HEK293T (cell line): ENCODE results near the gene SMC5.
"Not testable (repeated sequence)": the region's sequence is repeated elsewhere in the genome, so short reads cannot be mapped to it uniquely, and the experiment has no call there.

ENCODE experiments used
- ARNT ChIP-seq: fragments of 450-650 bp; IDR thresholded peaks from 2 replicates; pipeline ENCODE4 v1.6.1; 2017; ENCODE audit warnings: mild to moderate bottlenecking
- BHLHE40 ChIP-seq: fragments of 450-650 bp; IDR thresholded peaks from 2 replicates; pipeline ENCODE4 v1.6.1; 2016; ENCODE audit warnings: mild to moderate bottlenecking, moderate library complexity, borderline replicate concordance
- ELF4 ChIP-seq: fragments of 450-650 bp; IDR thresholded peaks from 2 replicates; pipeline ENCODE4 v1.6.1; 2017; ENCODE audit warnings: antibody characterized with exemption
- FOXM1 ChIP-seq: fragments of 450-650 bp; IDR thresholded peaks from 2 replicates; pipeline ENCODE4 v1.6.1; 2017; ENCODE audit warnings: mild to moderate bottlenecking, borderline replicate concordance
- HDGF ChIP-seq: fragments of 450-650 bp; IDR thresholded peaks from 2 replicates; pipeline ENCODE4 v1.6.1; 2017; ENCODE audit warnings: antibody characterized with exemption, borderline replicate concordance
- NFRKB ChIP-seq: fragments of 450-650 bp; IDR thresholded peaks from 2 replicates; pipeline ENCODE4 v1.6.1; 2016; ENCODE audit warnings: mild to moderate bottlenecking, moderate library complexity
- PKNOX1 ChIP-seq: fragments of 450-650 bp; IDR thresholded peaks from 2 replicates; pipeline ENCODE4 v1.6.1; 2016
- TARDBP ChIP-seq: fragments of 450-650 bp; IDR thresholded peaks from 2 replicates; pipeline ENCODE4 v1.6.1; 2016

DNA sequence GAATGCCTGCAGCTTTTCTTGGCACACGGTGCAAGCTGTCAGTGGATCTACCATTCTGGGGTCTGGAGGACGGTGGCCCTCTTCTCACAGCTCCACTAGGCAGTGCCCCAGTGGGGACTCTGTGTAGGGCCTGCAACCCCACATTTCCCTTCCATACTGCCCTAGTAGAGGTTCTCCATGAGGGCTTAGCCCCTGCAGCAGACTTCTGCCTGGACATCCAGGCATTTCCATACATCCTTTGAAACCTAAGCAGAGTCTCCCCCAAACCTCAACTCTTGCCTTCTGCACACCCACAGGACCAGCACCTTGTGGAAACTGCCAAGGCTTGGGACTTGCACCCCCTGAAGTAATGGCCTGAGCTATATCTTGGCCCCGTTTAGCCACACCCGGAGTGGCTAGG is 69.8 kb downstream of the SMC5 start:
- not testable (repeated sequence) for TF ChIP-seq PKNOX1, ARNT, FOXM1, HDGF, ELF4, BHLHE40, TARDBP, NFRKB
